Cardiac fibroblast (primary cell): ENCODE data around the gene PPFIBP2.
"Not testable (repeated sequence)": the region's sequence is repeated elsewhere in the genome, so short reads cannot be mapped to it uniquely, and the experiment has no call there.

Experiments
- DNase-seq, 2 donors: peaks; one replicate each; pipeline versions ENCODE4 v3.0.0 to v3.0.0-alpha.2; 2010; ENCODE audit warnings: low read depth in 2 of 2
- H3K4me3 ChIP-seq, 2 donors: replicated peaks in 1 of 2; 1 replicate in 1 of 2; 2 replicates in 1 of 2; pipeline ENCODE4 v1.5.1; 2011; ENCODE audit warnings: low read depth in 2 of 2, low read length in 2 of 2, mild to moderate bottlenecking in 2 of 2, moderate library complexity in 1 of 2
- TF ChIP-seq, protein P1 (sequence below): IDR thresholded peaks from one replicate; pipeline ENCODE4 v1.5.1; 2011; ENCODE audit warnings: low read depth, mild to moderate bottlenecking, low read length, inconsistent platforms

PPFIBP2 gene

GRCh38 chr11:7656704-7657103, 142.9 kb downstream of the PPFIBP2 start:
- no peak for DNase-seq
- H3K4me3 ChIP-seq: no peak overlapping the region
- TF ChIP-seq, protein P1, sequence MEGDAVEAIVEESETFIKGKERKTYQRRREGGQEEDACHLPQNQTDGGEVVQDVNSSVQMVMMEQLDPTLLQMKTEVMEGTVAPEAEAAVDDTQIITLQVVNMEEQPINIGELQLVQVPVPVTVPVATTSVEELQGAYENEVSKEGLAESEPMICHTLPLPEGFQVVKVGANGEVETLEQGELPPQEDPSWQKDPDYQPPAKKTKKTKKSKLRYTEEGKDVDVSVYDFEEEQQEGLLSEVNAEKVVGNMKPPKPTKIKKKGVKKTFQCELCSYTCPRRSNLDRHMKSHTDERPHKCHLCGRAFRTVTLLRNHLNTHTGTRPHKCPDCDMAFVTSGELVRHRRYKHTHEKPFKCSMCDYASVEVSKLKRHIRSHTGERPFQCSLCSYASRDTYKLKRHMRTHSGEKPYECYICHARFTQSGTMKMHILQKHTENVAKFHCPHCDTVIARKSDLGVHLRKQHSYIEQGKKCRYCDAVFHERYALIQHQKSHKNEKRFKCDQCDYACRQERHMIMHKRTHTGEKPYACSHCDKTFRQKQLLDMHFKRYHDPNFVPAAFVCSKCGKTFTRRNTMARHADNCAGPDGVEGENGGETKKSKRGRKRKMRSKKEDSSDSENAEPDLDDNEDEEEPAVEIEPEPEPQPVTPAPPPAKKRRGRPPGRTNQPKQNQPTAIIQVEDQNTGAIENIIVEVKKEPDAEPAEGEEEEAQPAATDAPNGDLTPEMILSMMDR: no peak

DNA sequence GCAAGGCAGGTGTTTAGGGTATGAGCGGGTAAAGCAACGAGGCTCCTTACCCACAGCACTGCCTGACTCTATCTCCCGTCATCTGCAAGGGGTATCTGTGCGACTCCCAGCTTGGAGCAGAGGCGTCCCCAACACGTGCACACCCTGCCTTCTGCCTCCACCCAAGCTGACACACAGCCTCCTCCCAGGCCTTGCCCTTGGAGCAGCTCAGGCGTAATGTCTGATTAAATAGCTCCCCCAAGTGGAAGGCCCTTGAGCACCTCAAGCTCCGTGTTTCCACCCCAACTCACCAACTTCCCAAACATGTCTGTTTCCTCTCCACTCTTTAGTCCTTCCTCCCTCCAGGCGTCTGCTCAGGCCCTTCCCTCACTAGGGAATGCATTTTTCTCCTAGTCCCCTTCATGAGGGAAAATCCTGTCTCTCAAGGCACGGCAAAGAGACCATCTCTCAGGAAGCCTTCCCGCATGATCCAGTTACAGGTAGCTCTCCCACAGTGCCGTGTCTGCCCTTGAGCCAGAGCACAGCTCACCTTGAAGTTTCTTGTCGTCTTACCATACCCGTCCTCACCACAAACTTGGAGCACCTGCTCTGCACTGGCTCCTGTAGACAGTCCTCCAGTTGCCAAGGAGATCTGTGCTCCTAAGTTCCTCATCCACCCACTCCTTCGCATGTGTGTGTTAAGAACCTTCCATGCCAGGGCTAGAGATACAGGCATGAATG, 143.7 kb downstream of the PPFIBP2 start:
- peak; percentile 76 to 84 for DNase-seq
- TF ChIP-seq, protein P1: peak; percentile 62
- H3K4me3 ChIP-seq: no peak overlapping the region

DNA sequence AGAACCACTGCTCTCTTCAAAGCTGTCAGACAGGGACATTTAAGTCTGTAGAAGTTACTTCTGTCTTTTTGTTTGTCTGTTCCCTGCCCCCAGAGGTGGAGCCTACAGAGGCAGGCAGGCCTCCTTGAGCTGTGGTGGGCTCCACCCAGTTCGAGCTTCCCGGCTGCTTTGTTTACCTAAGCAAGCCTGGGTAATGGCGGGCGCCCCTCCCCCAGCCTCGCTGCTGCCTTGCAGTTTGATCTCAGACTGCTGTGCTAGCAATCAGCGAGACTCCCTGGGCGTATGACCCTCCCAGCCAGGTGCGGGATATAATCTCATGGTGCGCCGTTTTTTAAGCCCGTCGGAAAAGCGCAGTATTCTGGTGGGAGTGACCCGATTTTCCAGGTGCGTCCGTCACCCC, 149.7 kb downstream of the PPFIBP2 start:
- not testable (repeated sequence) for DNase-seq, H3K4me3 ChIP-seq

- TF ChIP-seq, protein P1: no peak
Measured at GRCh38 chr11:7664867-7665266, 151.1 kb downstream of the PPFIBP2 start.

GRCh38 chr11:7665473-7666291, 151.9 kb downstream of the PPFIBP2 start:
- DNase-seq: peak; percentile 73 to 77
- H3K4me3 ChIP-seq: no peak overlapping the region
- TF ChIP-seq, protein P1: peak; percentile 83

More at GRCh38 chr11:7664867-7665266, 151.1 kb downstream of the PPFIBP2 start:
- no peak overlapping the region for H3K4me3 ChIP-seq
- no peak for DNase-seq

GRCh38 chr11:7666292-7666866, 152.6 kb downstream of the PPFIBP2 start:
- no peak for DNase-seq
- TF ChIP-seq, protein P1: no peak

GRCh38 chr11:7667460-7667859, 153.7 kb downstream of the PPFIBP2 start:
- H3K4me3 ChIP-seq: no peak overlapping the region
- TF ChIP-seq, protein P1: no peak
- DNase-seq: peak in 1 of 2 donors; percentile 22

More at GRCh38 chr11:7666292-7666866, 152.6 kb downstream of the PPFIBP2 start:
- no peak overlapping the region for H3K4me3 ChIP-seq
